Measurements from ENCODE around the gene BCKDHB. TPM values are rescaled to one million over a fixed set of nuclear protein-coding genes. Genes with fewer than 3 reads are reported as not detected.
"Not testable (repeated sequence)": the region's sequence is repeated elsewhere in the genome, so short reads cannot be mapped to it uniquely, and the experiment has no call there.

The BCKDHB gene
- polyA plus RNA-seq, 1 of the 3 experiments (the other 2 are of a cell fraction) = 19.9 TPM

DNA sequence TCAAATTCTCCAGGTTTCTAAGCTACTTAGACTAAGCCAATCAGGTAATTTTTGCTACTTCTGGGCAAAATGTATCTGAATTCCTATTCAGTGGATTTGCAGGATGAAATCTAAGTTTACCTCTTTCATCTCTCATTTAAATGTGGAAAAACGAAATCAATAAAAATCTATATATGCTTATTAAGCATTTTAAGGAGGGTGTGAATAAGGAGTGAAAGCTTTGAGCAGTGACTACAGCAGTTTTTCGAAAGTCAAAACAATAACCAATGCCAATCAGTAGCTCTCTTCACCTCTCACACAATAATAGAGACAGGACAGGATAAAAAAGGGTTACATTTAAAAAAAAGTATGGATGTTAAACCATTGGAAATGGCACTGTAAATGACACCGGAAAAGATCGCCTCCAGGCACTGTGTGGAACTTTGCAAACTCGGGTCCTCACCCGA lies 476 bp upstream of the BCKDHB start:
- Histone ChIP-seq H3K4me1 (ENCODE audit: control insufficient read depth in 1 of 2, insufficient read depth in 2 of 2, low read depth in 1 of 2, low read length in 1 of 2) (peaks cover 0 to 4% of the 10 kb centered on the region in 2 experiments; a peak in 3 of 4 replicates), H4K20me1 (ENCODE audit: insufficient read depth) (no peaks in the 10 kb centered on the region), H3K9me3 (no peaks in the 10 kb centered on the region), H3K4me2 (peak overlapping the region; percentile 45; the same call in 1 of the 2 replicates), H3K79me2 (ENCODE audit: insufficient read depth) (peaks cover 27% of the 10 kb centered on the region; the same call in 1 of the 2 replicates), H3K4me3 (ENCODE audit: low read depth in 2 of 2, low read length in 1 of 2) (peak overlapping the region; percentile 46 to 47), H3K27ac (ENCODE audit: low read depth in 2 of 2, low read length in 1 of 2) (peak overlapping the region; percentile 46 to 82), H3K9me2 (no peaks in the 10 kb centered on the region), H3F3A (replicated peaks; ENCODE audit: insufficient read depth) (no peaks in the 10 kb centered on the region), H3K27me3 (ENCODE audit: insufficient read depth) (no peaks in the 10 kb centered on the region), H3K36me3 (replicated peaks in 1 of 2; ENCODE audit: control insufficient read depth in 1 of 2, insufficient read depth in 2 of 2, low read length in 1 of 2) (no peaks in the 10 kb centered on the region), H2AFZ (ENCODE audit: low read depth) (peak overlapping the region; percentile 90), H3K9ac (peak overlapping the region; percentile 40; the same call in 1 of the 2 replicates)
- ChIA-PET CTCF (interaction anchor here (0.8 to 3.5 kb wide), 6 partner anchors 13 to 160 kb away, joined by 3 to 10 read pairs (median 3); partner anchors contain the start of gene ELOVL4), POLR2A (interaction anchor here (0.7 to 1.7 kb wide), 3 partner anchors 19 to 160 kb away, joined by 3 to 5 read pairs (median 3); partner anchors contain the start of gene TTK)
- DNase-seq = no peak
- WGBS (ENCODE audit: low lambda C conversion rate) = 2% methylated on average over 6 of the region's 6 CpGs
- TF ChIP-seq, protein P1, sequence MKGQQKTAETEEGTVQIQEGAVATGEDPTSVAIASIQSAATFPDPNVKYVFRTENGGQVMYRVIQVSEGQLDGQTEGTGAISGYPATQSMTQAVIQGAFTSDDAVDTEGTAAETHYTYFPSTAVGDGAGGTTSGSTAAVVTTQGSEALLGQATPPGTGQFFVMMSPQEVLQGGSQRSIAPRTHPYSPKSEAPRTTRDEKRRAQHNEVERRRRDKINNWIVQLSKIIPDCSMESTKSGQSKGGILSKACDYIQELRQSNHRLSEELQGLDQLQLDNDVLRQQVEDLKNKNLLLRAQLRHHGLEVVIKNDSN (IDR thresholded peaks at IDR 0.05; ENCODE audit: borderline replicate concordance, low read depth) = no peak
- TF ChIP-seq RXRA (IDR thresholded peaks at IDR 0.05; ENCODE audit: borderline replicate concordance, low read depth) (no peak), RFX5 (IDR thresholded peaks at IDR 0.05; ENCODE audit: low read length) (no peak), RCOR1 (IDR thresholded peaks at IDR 0.05; ENCODE audit: low read length) (peak; percentile 40; the same call in 1 of the 2 replicates), POLR2AphosphoS5 (IDR thresholded peaks at IDR 0.05; ENCODE audit: low read depth, low read length) (peak; percentile 96; the same call in 1 of the 2 replicates), TEAD4 (IDR thresholded peaks at IDR 0.05; ENCODE audit: borderline replicate concordance, insufficient read depth) (no peak)

DNA sequence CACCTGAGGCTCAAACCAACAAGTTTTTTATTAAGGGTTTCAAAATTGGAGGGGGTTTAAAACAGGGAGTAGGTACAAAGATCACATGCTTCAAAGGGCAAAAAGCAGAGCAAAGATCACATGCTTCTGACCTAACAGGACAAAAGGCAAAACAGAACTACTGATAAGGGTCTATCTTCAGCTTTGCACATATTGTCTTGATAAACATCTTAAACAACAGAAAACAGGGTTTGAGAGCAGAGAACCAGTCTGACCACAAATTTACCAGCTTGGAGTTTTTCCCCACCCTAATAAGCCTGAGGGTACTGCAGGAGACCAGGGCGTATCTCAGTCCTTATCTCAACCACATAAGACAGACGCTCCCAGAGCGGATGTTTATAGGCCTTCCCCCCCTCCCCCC lies 16.1 kb downstream of the BCKDHB start:
- H4K20me1 ChIP-seq (ENCODE audit: insufficient read depth); H3K4me1 ChIP-seq (ENCODE audit: control insufficient read depth in 1 of 2, insufficient read depth in 2 of 2, low read depth in 1 of 2, low read length in 1 of 2); H3K9me2 ChIP-seq; CTCF ChIA-PET; POLR2A ChIA-PET; H3K9me3 ChIP-seq; H3F3A ChIP-seq (replicated peaks; ENCODE audit: insufficient read depth); DNase-seq; H3K36me3 ChIP-seq (replicated peaks in 1 of 2; ENCODE audit: control insufficient read depth in 1 of 2, insufficient read depth in 2 of 2, low read length in 1 of 2); H3K27ac ChIP-seq (ENCODE audit: low read depth in 2 of 2, low read length in 1 of 2); H3K4me2 ChIP-seq; H2AFZ ChIP-seq (ENCODE audit: low read depth); H3K27me3 ChIP-seq (ENCODE audit: insufficient read depth); H3K4me3 ChIP-seq (ENCODE audit: low read depth in 2 of 2, low read length in 1 of 2); H3K9ac ChIP-seq: not testable (repeated sequence)
- 100% methylated on average over 3 of the region's 3 CpGs for WGBS (ENCODE audit: low lambda C conversion rate)
- peaks cover 11% of the 10 kb centered on the region; the same call in 1 of the 2 replicates for H3K79me2 ChIP-seq (ENCODE audit: insufficient read depth)

DNA sequence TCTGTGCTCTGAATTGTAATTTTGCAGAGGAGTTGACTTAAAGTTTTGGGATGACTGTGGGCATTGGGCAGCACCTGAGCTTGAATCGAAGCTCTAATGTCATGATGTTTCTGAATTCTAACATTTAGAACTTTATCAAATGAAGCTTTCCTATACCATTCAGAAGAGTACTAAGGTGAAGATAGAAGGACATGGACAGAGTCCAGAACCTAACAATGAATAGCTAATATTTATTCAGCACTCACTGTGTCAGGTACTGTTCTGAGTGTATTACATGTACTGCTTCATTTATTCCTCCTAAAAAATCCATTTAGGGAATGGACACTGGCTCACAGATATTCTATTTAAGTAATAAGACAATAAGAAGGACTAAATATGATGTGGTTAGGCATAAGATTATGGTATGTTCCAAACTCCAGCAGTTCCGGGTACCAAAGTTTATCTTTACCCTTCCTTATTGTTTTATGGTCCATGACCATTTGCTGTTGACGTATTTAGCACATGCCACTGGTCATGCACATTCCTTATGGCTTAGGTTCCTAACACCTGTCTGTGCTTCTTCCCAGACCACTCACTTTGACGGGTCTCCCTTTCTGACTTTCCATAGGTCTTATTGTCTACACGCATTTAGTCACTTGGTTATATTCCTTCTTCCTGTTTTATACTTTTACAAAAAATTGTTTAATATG lies 20.3 kb downstream of the BCKDHB start:
- Histone ChIP-seq H3K9me2 (no peaks in the 10 kb centered on the region), H3K4me2 (no peak overlapping the region), H4K20me1 (ENCODE audit: insufficient read depth) (no peaks in the 10 kb centered on the region), H3K4me1 (ENCODE audit: control insufficient read depth in 1 of 2, insufficient read depth in 2 of 2, low read depth in 1 of 2, low read length in 1 of 2) (no peaks in the 10 kb centered on the region; a peak in 1 of 4 replicates), H3K27ac (ENCODE audit: low read depth in 2 of 2, low read length in 1 of 2) (peak overlapping the region in 1 of 2 experiments; percentile 88; a peak in 1 of 4 replicates), H3K9ac (no peak overlapping the region), H3K27me3 (ENCODE audit: insufficient read depth) (no peaks in the 10 kb centered on the region), H3K79me2 (ENCODE audit: insufficient read depth) (no peaks in the 10 kb centered on the region), H3K36me3 (replicated peaks in 1 of 2; ENCODE audit: control insufficient read depth in 1 of 2, insufficient read depth in 2 of 2, low read length in 1 of 2) (peaks cover 0 to 16% of the 10 kb centered on the region in 2 experiments), H3K9me3 (no peaks in the 10 kb centered on the region), H3K4me3 (ENCODE audit: low read depth in 2 of 2, low read length in 1 of 2) (no peak overlapping the region), H3F3A (replicated peaks; ENCODE audit: insufficient read depth) (peaks cover 16% of the 10 kb centered on the region), H2AFZ (ENCODE audit: low read depth) (no peak overlapping the region)
- ChIA-PET POLR2A (no interaction called here), CTCF (interaction anchor here (0.8 kb wide), 1 partner anchor 257 kb away, joined by 3 read pairs; no protein-coding TSS in a partner anchor)
- TF ChIP-seq, protein P2, sequence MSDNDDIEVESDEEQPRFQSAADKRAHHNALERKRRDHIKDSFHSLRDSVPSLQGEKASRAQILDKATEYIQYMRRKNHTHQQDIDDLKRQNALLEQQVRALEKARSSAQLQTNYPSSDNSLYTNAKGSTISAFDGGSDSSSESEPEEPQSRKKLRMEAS (IDR thresholded peaks at IDR 0.05; ENCODE audit: low read depth) = no peak
- 100% methylated on average over 5 of the region's 5 CpGs for WGBS (ENCODE audit: low lambda C conversion rate)
- DNase-seq = no peak

Measured in SK-N-SH (cell line).